Measurements from ENCODE around the gene RNF220.

The RNF220 gene

GRCh38 chr1:44681905-44682882, 277.1 kb downstream of the RNF220 start:
- no peak for ATAC-seq
- TF ChIP-seq ZFP3 (CRISPR knock-in tag; IDR thresholded peaks at IDR 0.05) (no peak), SNAI2 (CRISPR knock-in tag; IDR thresholded peaks at IDR 0.05) (no peak), GLIS3 (CRISPR knock-in tag; IDR thresholded peaks at IDR 0.05) (no peak), ESRRG (CRISPR knock-in tag; IDR thresholded peaks at IDR 0.05) (no peak), ZNF565 (CRISPR knock-in tag; conservative IDR thresholded peaks at IDR 0.05; ENCODE audit: low read depth) (no peak), ZFP30 (CRISPR knock-in tag; IDR thresholded peaks at IDR 0.05) (no peak), PPARA (CRISPR knock-in tag; IDR thresholded peaks at IDR 0.05; ENCODE audit: borderline replicate concordance) (no peak), CREB5 (CRISPR knock-in tag; IDR thresholded peaks at IDR 0.05; ENCODE audit: low read depth) (no peak), BACH2 (CRISPR knock-in tag; IDR thresholded peaks at IDR 0.05; ENCODE audit: borderline replicate concordance) (no peak), TCF4 (CRISPR knock-in tag; IDR thresholded peaks at IDR 0.05; ENCODE audit: borderline replicate concordance) (no peak), TSHZ2 (CRISPR knock-in tag; IDR thresholded peaks at IDR 0.05) (no peak), ZNF70 (CRISPR knock-in tag; IDR thresholded peaks at IDR 0.05) (no peak), CSDC2 (CRISPR knock-in tag; IDR thresholded peaks at IDR 0.05) (no peak), PATZ1 (CRISPR knock-in tag; IDR thresholded peaks at IDR 0.05; ENCODE audit: borderline replicate concordance) (no peak), ZC3H10 (CRISPR knock-in tag; IDR thresholded peaks at IDR 0.05) (no peak), ISL1 (CRISPR knock-in tag; IDR thresholded peaks at IDR 0.05) (no peak), ZNF8 (CRISPR knock-in tag; IDR thresholded peaks at IDR 0.05) (no peak), POU6F1 (CRISPR knock-in tag; IDR thresholded peaks at IDR 0.05; ENCODE audit: borderline replicate concordance, low read depth) (no peak), ARNTL (CRISPR knock-in tag; IDR thresholded peaks at IDR 0.05; ENCODE audit: borderline replicate concordance, low read depth) (no peak), CSRNP3 (CRISPR knock-in tag; IDR thresholded peaks at IDR 0.05) (no peak)

- TF ChIP-seq BACH2 (CRISPR knock-in tag; IDR thresholded peaks at IDR 0.05; ENCODE audit: borderline replicate concordance) (no peak), SNAI2 (CRISPR knock-in tag; IDR thresholded peaks at IDR 0.05) (no peak), TSHZ2 (CRISPR knock-in tag; IDR thresholded peaks at IDR 0.05) (no peak), ZFP30 (CRISPR knock-in tag; IDR thresholded peaks at IDR 0.05) (no peak), ISL1 (CRISPR knock-in tag; IDR thresholded peaks at IDR 0.05) (no peak)
- no peak for ATAC-seq
These were observed 277.8 kb downstream of the RNF220 start for GRCh38 chr1:44682883-44683265.

All from SK-N-SH treated with all-trans-retinoic acid at 6 μM for 48 hours (cell line).